ENCODE results near the gene SLC7A5. TPM values are rescaled to one million over a fixed set of nuclear protein-coding genes. Genes with fewer than 3 reads are reported as not detected.
A peak's percentile ranks its signal among the peaks of the same experiment; 100 is the strongest.

SLC7A5 gene
- total and polyA plus RNA-seq, 2 of the 4 experiments (the other 2 are of a cell fraction), result 11.3 to 101 TPM

- Histone ChIP-seq H3K9ac (ENCODE audit: low read depth, low read length) (no peak overlapping the region), H2AK9ac (replicated peaks; ENCODE audit: low read depth, low read length, poor library complexity) (no peak overlapping the region), H4K5ac (ENCODE audit: low read depth, low read length) (no peak overlapping the region), H3K79me1 (ENCODE audit: low read depth in 1 of 2, low read length in 2 of 2) (no peaks in the 10 kb centered on the region), H2BK20ac (ENCODE audit: low read depth, low read length) (no peak overlapping the region), H3K9me3 (ENCODE audit: control insufficient read depth, insufficient read depth, low read length) (peaks cover 17% of the 10 kb centered on the region), H3K4me3 (ENCODE audit: insufficient read depth, low read depth, low read length) (no peak overlapping the region), H4K91ac (ENCODE audit: insufficient read depth, low read depth, low read length) (no peak overlapping the region), H2BK5ac (ENCODE audit: low read depth, low read length, poor library complexity, severe bottlenecking) (no peak overlapping the region), H3K18ac (ENCODE audit: low read depth, low read length) (no peak overlapping the region), H2BK120ac (ENCODE audit: low read depth, low read length) (no peak overlapping the region), H3K27ac (ENCODE audit: insufficient read depth, low read length) (no peak overlapping the region), H3K36me3 (ENCODE audit: control insufficient read depth, insufficient read depth, low read length) (no peaks in the 10 kb centered on the region), H3K14ac (replicated peaks; ENCODE audit: low read depth, low read length) (no peak overlapping the region), H3K4me1 (ENCODE audit: control insufficient read depth, insufficient read depth, low read length) (no peaks in the 10 kb centered on the region), H3K23ac (ENCODE audit: low read depth, low read length) (no peak overlapping the region), H3K4ac (ENCODE audit: low read depth, low read length) (no peak overlapping the region), H2AFZ (replicated peaks; ENCODE audit: low read length, poor library complexity) (peak overlapping the region; percentile 63), H4K8ac (ENCODE audit: low read depth in 2 of 2, low read length in 2 of 2) (no peak overlapping the region), H3K9me1 (ENCODE audit: insufficient read depth, low read length) (no peaks in the 10 kb centered on the region), H2AK5ac (ENCODE audit: low read depth, low read length) (no peak overlapping the region), H3K56ac (ENCODE audit: extremely low read depth, insufficient read depth, low read length) (no peak overlapping the region), H2BK15ac (ENCODE audit: low read depth, low read length) (no peak overlapping the region), H3K27me3 (ENCODE audit: control insufficient read depth, insufficient read depth, low read length) (peaks cover 5% of the 10 kb centered on the region), H3K4me2 (ENCODE audit: low read depth, low read length) (no peak overlapping the region), H4K20me1 (ENCODE audit: insufficient read depth, low read length) (no peaks in the 10 kb centered on the region)
- BruUV-seq (replicated peaks), result no TSS peak
- 65% methylated on average over 22 of the region's 38 CpGs; no CpG with 5 or more reads in 1 of the 2 experiments for WGBS, 2 experiments (ENCODE audit: extremely low coverage in 2 of 2, insufficient read length in 1 of 2)
- dilution Hi-C loops (cut with HindIII; ENCODE audit: low sequenced_read_pairs, unreplicated experiment) (no loop called here), in situ Hi-C loops (cut with MboI; ENCODE audit: low sequenced_read_pairs) (no loop called here), intact Hi-C loops (cut with micrococcal nuclease) (no loop called here)
- CTCF ChIA-PET, result no interaction called here
- DNase-seq, result no peak
- ATAC-seq (ENCODE audit: low read depth), result no peak
- POLR2A ChIA-PET (ENCODE audit: unreplicated experiment), result no interaction called here
- no peak for TF ChIP-seq POLR2A (IDR thresholded peaks at IDR 0.05; ENCODE audit: low read depth, low read length)
- TF ChIP-seq FOS (IDR thresholded peaks at IDR 0.05; ENCODE audit: low read depth, low read length), result no peak
- TF ChIP-seq ELK1 (IDR thresholded peaks at IDR 0.05; ENCODE audit: borderline replicate concordance, low read depth, low read length), result no peak
- TF ChIP-seq NFE2L2 (IDR thresholded peaks at IDR 0.05; ENCODE audit: low read depth, low read length), result no peak
- TF ChIP-seq RFX5 (IDR thresholded peaks at IDR 0.05; ENCODE audit: low read depth, low read length), result no peak
- no peak for TF ChIP-seq BHLHE40 (IDR thresholded peaks at IDR 0.05; ENCODE audit: low read depth, low read length)
- TF ChIP-seq MXI1 (IDR thresholded peaks at IDR 0.05; ENCODE audit: borderline replicate concordance, low read depth, low read length), result no peak
- TF ChIP-seq MAFK (IDR thresholded peaks at IDR 0.05; ENCODE audit: low read depth, low read length), result no peak
- no peak for TF ChIP-seq CHD1 (IDR thresholded peaks at IDR 0.05; ENCODE audit: low read depth, low read length)
- no peak for TF ChIP-seq CEBPB (IDR thresholded peaks at IDR 0.05; ENCODE audit: low read depth, low read length)
- no peak for TF ChIP-seq RCOR1 (IDR thresholded peaks at IDR 0.05; ENCODE audit: insufficient replicate concordance, low read length)
- TF ChIP-seq CTCF (conservative IDR thresholded peaks at IDR 0.05; ENCODE audit: low read depth, low read length), result no peak
- no peak for TF ChIP-seq USF2 (IDR thresholded peaks at IDR 0.05; ENCODE audit: low read depth, low read length)
- TF ChIP-seq RAD21 (IDR thresholded peaks at IDR 0.05; ENCODE audit: low read length), result no peak
- no peak for TF ChIP-seq SMC3 (IDR thresholded peaks at IDR 0.05; ENCODE audit: low read depth, low read length)
Observed at GRCh38 chr16:87822108-87822970, 47.0 kb downstream of the SLC7A5 start.
